Inflammatory macrophage (primary cell): ENCODE data around the gene TOP2B.

Experiments used
- DNase-seq, 2 donors: peaks; one replicate each; pipeline ENCODE4 v3.0.0-alpha.2; 2020 to 2022

TOP2B gene

GRCh38 chr3:25619382-25619781 is 45.3 kb downstream of the TOP2B start:
- no peak for DNase-seq

DNA sequence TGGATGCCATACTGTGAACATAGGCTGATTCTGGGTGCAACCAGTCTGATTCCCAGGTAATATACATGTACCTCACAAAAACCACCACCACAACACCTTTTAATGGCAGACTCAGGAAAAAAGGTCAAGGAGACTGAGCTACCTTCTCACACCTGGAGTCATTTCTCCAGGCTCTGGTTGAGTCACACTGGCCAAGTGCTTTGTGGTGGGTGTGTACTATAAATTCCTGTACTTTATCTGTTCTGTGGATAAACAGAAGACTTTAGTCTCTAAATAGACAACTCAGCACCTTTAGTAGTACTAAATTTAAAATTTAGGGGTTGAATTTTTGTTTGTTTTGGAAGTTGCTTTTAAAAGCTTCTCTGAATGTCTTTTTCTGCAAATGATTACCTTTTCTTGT is 46.7 kb downstream of the TOP2B start:
- no peak for DNase-seq

GRCh38 chr3:25611193-25611592 is 53.5 kb downstream of the TOP2B start:
- DNase-seq: no peak

GRCh38 chr3:25610779-25611178 is 53.9 kb downstream of the TOP2B start:
- DNase-seq: no peak

DNA sequence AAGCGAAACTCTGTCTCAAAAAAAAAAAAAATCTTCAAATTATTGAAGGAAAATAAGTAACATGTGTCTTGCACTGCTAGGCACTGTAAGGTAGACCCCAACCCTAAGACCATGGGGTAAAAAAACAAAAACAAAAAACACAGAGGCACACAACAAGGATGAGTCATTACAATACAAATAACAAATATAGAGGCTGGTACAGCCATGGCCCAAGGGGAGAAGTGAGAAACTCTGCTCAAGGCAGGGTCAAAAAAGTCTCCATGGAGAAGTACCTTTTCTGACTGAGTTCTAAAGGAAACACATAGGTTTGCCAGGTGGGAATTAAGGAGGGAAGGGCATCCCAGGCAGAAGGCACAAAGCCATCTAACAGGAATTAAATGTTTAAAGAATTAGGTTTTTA is 54.5 kb downstream of the TOP2B start:
- DNase-seq: no peak

GRCh38 chr3:25604107-25604805 is 60.5 kb downstream of the TOP2B start:
- DNase-seq: peak; percentile 84 to 85

DNA sequence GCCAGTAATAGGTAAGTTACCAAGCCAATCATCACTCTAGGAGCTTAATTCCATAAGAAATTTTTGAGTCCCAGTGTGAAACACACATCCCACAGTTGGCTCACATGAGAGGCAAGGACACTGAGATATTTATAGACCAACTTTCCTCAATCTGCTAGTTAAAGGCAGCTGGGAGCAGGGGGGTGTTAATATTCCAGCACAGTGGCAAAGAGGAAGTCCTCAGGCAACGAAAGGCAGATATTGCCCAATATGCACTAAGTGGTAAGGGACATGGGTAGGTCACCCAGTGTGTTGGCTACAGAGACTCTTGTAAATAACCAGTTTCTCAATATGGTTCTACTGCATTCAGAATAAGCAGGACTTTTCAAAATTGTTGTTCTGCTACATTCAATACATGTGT is 61.0 kb downstream of the TOP2B start:
- DNase-seq: peak; percentile 88 to 91

DNA sequence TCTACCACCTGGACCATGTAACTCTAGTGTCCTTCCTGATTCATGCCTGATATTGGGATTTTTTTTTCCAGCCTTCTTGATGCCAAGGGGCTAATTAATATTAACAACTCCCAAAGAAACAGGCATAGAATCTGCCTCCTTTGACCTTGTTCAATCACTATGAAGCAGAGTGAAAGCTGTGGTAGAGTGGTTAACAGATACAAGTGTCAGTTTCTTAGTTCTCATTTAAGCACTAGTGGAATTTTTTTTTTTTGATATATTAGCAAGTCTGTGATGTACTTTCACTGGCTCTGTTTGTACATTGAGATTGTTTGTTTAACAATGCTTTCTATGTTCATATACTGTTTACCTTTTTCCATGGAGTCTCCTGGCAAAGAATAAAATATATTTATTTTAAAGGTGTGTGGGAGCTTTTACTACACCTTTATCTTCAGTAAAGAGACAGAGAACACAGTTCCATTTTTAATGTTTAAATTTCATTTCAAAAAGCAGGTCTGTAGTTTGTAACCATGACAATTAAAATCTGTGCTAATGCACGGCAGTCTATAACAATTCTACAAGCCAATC is 67.1 kb downstream of the TOP2B start:
- DNase-seq: no peak

DNA sequence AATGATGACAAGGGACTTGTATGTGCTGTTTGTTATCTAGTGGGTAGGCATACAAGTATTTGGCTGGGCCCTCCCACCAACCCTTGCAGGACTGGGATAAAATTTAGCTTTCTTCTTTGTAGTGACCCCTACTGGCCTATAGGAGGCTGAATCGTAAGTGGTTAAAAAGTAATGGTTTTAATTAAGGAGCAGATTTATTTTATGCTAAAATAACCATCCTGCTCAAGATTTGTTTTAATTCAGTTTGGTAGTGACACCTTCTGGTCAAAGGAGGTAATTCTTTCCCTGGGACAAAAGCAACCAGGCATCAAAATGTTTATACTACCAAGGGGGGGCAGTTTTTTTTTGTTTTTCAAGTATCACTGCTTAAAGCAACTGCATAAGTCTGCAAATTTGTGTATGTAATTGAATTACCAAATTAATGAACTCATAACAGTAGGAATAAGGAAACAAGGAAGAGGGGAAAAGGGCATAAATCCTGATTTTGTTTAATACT is 70.7 kb downstream of the TOP2B start:
- DNase-seq: peak; percentile 41 to 64

GRCh38 chr3:25593001-25593400 is 71.7 kb downstream of the TOP2B start:
- DNase-seq: no peak

- DNase-seq: peak in 1 of 2 donors; percentile 23
These were observed 72.2 kb downstream of the TOP2B start for GRCh38 chr3:25592510-25592968.

DNA sequence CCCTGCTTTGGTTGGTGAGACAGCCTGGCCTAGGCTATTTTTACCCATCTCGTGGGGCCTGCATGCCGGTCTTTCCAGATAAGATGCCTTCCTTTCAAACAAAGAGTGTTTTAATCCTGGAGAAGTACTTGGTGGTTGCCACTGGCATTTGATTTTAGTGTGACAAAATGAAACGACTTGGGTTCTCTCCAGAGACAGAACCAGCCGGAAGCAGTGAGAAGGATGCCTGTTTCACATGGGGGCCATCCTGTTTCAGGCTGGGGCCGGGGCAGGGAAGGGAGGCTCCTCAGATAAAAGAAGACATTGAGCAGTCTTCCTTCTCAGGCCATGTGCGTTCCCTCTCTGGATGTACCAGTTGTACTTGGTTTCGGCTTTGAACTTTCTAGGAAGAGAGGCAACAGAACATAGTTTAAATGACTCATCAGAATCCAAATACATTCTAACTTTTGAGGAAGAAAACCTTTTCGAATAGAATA is 74.9 kb downstream of the TOP2B start:
- DNase-seq: no peak

DNA sequence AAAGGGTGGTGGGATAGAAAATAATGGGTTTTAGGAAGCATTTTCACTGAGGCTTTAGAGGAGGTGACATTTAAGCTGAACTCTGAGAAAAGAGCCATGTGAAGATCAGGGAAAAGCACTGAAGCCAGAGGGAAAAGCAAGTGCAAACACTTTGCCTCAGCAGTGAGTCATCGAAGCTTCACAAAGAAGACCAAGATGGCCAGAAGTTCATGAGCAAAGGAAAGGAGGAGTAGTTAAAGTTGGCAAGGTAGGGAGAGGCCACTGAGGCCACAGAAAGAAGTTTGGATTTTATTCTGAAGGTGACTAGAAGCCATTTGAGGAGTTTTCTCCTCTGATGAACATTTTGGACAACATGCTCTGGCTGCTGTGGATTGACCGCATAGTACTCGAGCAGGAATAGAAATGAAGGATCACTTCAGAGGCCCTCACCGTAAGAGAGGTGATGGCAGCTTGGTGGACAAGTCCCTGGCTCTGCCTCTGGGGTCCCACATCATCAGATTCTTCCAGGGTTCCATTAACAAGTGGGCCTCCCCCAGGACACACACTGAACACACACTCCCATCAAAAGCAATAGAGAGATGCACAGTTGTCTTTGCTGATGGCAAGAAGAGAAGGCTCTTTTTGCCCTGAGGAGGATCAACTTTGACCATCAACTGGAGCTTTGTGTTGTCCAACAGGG is 75.5 kb downstream of the TOP2B start:
- DNase-seq: no peak

DNA sequence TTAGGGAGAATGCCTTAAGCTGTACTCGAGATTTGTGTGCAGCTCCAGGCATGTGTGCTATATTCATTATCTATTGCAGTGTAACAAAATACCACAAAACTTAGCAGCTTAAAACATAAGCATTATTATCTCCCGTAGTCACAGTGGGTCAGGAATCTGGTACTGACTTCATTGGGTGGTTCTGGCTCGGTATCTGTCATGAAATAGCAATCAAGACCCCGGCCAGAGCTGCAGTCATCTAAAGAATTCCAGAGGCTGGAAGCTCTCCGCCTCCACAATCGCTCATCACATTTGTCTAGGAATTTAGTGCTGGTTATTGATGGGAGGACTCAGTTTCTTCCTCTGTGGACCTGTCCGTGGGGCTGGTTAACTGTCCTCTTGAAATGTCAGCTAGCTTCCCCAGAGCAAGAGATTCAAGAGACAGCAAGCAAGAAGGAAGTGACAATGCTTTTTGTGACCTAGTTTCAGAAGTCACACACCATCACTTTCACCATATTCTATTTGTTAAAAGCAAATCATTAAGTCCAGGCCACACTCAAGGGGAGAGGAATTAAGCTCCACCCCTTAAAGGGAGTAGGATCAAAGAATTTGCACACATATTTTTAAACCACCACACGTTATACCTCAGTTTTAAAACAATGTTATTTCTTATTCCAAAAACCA is 76.1 kb downstream of the TOP2B start:
- DNase-seq: no peak

DNA sequence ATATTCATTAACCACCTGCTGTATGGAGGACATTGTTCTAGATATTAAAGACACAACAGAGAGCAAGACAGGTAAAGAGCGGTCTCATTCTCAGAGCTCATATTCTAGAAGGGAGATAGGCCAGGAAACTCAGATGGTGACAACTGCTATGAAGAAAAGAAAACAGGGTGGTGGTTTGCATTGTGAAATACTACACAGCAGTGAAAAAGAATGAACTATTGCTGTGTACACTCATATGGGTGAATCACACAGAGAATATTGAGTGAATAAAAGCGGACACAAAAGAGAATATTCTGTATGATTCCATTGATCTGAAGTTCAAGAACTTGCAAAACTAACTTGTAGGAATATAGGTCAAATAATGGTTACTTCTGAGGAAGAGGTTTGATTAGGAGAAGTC is 76.7 kb downstream of the TOP2B start:
- no peak for DNase-seq

DNA sequence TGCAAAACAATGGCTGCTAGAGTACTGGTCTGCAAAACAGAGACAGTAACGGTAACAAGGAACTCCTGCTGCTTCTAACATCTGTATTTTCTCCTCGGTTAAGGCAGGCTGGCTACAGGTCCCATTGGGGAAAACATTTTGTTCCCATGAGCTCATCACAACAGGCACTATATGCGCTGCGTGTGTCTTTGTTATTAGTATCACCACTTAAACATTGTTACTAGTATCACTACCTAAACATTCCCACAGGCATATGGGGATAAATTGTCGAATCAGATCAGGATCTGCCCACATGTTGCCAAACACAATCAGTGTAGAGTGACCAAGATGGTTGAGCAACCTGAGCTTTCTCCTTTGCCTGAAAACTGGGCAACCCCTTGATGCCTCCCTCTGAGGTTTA is 77.2 kb downstream of the TOP2B start:
- no peak for DNase-seq

GRCh38 chr3:25587094-25587493 is 77.6 kb downstream of the TOP2B start:
- no peak for DNase-seq

- DNase-seq: no peak
These were observed 78.2 kb downstream of the TOP2B start for GRCh38 chr3:25586553-25586952.

GRCh38 chr3:25586167-25586505 is 78.6 kb downstream of the TOP2B start:
- DNase-seq: no peak

- DNase-seq: peak in 1 of 2 donors; percentile 22
These were observed 79.1 kb downstream of the TOP2B start for GRCh38 chr3:25585361-25586166.

DNA sequence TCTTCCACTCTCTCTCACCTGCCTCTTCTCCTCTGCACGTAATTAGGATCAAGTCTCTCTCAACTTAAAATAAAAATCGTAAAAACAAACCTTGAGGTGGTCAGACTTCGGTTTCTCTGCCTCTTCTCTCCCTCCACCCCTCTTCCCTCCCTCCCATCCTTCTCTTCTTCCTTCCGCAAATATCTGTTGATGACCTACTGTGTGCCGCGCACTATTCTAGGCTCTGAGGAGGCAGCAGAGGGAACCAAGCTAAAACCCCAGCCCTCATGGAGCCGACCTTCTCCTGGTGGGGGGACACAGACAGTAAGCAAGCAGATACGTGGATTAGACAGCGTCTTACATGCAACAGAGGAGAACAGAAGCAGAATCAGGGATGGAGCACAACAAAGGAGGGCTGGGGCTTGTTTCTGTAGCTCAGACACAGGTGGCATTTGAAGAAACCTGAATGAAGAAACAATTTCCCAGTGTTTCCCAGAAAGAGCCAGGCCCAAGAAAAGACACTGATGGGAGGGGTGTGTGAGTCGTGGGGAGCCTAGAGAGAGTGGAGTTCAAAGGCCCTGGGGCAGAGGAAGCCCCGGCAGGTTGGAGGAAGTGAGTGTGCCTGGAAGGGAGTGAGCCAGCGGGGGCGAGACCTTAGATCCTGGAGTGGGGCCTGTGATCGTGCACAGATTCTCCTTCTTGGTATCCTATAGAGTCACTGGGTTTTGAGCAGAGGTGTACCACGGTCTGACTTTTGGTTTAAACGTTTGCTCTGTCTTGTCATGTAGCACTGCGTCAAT is 80.5 kb downstream of the TOP2B start:
- DNase-seq: no peak

GRCh38 chr3:25583343-25583742 is 81.4 kb downstream of the TOP2B start:
- no peak for DNase-seq
